Measurements from ENCODE around the gene ITGB1. TPM values are rescaled to one million over a fixed set of nuclear protein-coding genes. Genes with fewer than 3 reads are reported as not detected.

Gene ITGB1
- total and polyA plus RNA-seq, 2 experiments from 2014 or later: 3,297 to 5,235 TPM

DNA sequence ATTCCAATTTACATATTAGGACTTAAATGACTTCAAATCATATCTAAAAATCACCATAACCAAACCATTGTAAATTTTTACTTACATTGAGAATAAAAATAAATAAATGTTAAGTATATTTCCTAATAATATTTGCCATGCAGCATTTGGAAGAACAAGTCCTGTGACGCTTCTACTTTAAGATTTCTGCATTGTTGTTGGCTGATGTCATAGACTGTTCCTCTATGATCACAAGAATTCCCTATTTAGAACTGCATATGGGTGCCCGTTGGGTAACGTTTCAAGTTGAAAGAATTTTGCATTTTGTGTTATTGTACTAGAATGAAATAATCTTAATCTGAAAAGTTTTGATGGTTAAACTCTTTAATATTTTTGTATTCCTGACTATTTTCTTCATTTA is 5.1 kb upstream of the ITGB1 start:
- 2% methylated on average over 3 of the region's 3 CpGs for WGBS, 2 experiments (ENCODE audit: low coverage in 1 of 2, low lambda C conversion rate in 2 of 2, missing lambda C conversion rate in 2 of 2)

DNA sequence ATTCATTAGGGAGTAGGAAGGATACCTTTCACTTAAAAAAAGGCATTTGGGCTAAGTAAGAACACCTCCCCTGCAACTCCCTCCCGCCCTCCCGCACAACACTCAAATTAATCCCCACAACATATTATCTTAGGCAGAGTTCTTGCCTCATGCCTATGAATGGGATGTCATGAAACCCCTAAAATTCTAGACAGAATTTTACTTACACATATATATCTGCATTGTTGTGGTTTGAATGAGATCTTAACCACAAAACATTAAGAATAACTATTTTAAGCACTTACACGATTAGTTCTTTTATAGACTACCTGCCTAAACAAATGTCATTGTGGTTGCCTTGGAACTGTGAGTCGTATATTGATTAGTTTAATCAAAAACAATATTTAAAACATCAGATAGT is 4.5 kb upstream of the ITGB1 start:
- Histone ChIP-seq H3K9me3 (ENCODE audit: low read depth) (no peaks in the 10 kb centered on the region), H2AFZ (no peak overlapping the region), H3K4me3 (peak overlapping the region; percentile 53), H3F3A (ENCODE audit: insufficient read depth) (peaks cover 50% of the 10 kb centered on the region), H3K79me2 (ENCODE audit: insufficient read depth) (peaks cover 36% of the 10 kb centered on the region), H3K27ac (peak overlapping the region; percentile 96), H3K4me2 (ENCODE audit: unreplicated experiment) (peak overlapping the region; percentile 80), H3K36me3 (ENCODE audit: low read depth) (no peaks in the 10 kb centered on the region), H3K9ac (peak overlapping the region; percentile 48), H3K27me3 (replicated peaks; ENCODE audit: insufficient read depth) (no peaks in the 10 kb centered on the region), H3K4me1 (ENCODE audit: insufficient read depth) (peaks cover 47% of the 10 kb centered on the region), H3K9me2 (ENCODE audit: insufficient read depth) (no peaks in the 10 kb centered on the region), H4K20me1 (ENCODE audit: insufficient read depth) (no peaks in the 10 kb centered on the region)
- DNase-seq: no peak
- in situ Hi-C loops (cut with MboI): no loop called here
- 47 to 60% methylated on average over 4 of the region's 4 CpGs for WGBS, 2 experiments (ENCODE audit: low coverage in 1 of 2, low lambda C conversion rate in 2 of 2, missing lambda C conversion rate in 2 of 2)
- TF ChIP-seq EZH2phosphoT487 (IDR thresholded peaks at IDR 0.05; ENCODE audit: insufficient read depth, low read depth) (no peak), EZH2 (IDR thresholded peaks at IDR 0.05; ENCODE audit: insufficient read depth, poor library complexity, severe bottlenecking) (no peak)

More for the DNA sequence above, 5.1 kb upstream of the ITGB1 start:
- peak overlapping the region; percentile 96 for H3K27ac ChIP-seq
- H3K9me3 ChIP-seq (ENCODE audit: low read depth): no peaks in the 10 kb centered on the region
- peak overlapping the region; percentile 53 for H3K4me3 ChIP-seq
- no peaks in the 10 kb centered on the region for H3K36me3 ChIP-seq (ENCODE audit: low read depth)
- peak overlapping the region; percentile 48 for H3K9ac ChIP-seq
- peaks cover 50% of the 10 kb centered on the region for H3F3A ChIP-seq (ENCODE audit: insufficient read depth)
- no peaks in the 10 kb centered on the region for H3K9me2 ChIP-seq (ENCODE audit: insufficient read depth)
- H3K27me3 ChIP-seq (replicated peaks; ENCODE audit: insufficient read depth): no peaks in the 10 kb centered on the region
- in situ Hi-C loops (cut with MboI): no loop called here
- TF ChIP-seq EZH2phosphoT487 (IDR thresholded peaks at IDR 0.05; ENCODE audit: insufficient read depth, low read depth) (no peak), EZH2 (IDR thresholded peaks at IDR 0.05; ENCODE audit: insufficient read depth, poor library complexity, severe bottlenecking) (no peak)
- H3K4me1 ChIP-seq (ENCODE audit: insufficient read depth): peaks cover 47% of the 10 kb centered on the region
- peak overlapping the region; percentile 18; the same call in 1 of the 2 replicates for H2AFZ ChIP-seq
- H3K4me2 ChIP-seq (ENCODE audit: unreplicated experiment): peak overlapping the region; percentile 80
- peak; percentile 84 for DNase-seq
- peaks cover 34% of the 10 kb centered on the region for H3K79me2 ChIP-seq (ENCODE audit: insufficient read depth)
- no peaks in the 10 kb centered on the region for H4K20me1 ChIP-seq (ENCODE audit: insufficient read depth)

DNA sequence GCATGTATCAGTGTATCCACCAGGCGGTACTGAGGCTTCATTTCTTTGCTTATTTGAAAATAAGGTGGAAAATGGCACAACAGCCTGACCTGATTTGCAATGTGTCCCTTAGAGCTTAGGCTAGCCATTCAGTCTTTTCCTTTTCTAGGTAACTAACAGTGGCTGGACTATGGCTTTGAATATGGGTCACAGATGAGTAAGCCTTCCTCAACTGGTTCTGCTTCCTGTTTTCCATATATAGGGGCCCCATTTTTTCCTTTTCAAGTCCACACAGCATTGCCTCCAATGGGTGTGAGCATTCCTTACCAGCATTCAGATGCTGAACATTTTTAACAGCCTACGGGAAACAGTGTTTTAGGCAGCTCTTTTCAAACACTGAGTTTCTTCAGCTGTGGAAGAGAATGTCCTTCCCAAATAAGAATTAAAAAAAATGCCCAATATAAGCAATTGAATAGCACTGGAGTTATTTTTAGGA is 3.9 kb upstream of the ITGB1 start:
- in situ Hi-C loops (cut with MboI): no loop called here
- peak overlapping the region; percentile 80 for H3K4me2 ChIP-seq (ENCODE audit: unreplicated experiment)
- no peaks in the 10 kb centered on the region for H4K20me1 ChIP-seq (ENCODE audit: insufficient read depth)
- no peaks in the 10 kb centered on the region for H3K9me2 ChIP-seq (ENCODE audit: insufficient read depth)
- H2AFZ ChIP-seq: 0 out of 2 replicates have a peak overlapping the region, but pooled peaks have one; percentile 38
- H3K27ac ChIP-seq: peak overlapping the region; percentile 96
- no peaks in the 10 kb centered on the region for H3K27me3 ChIP-seq (replicated peaks; ENCODE audit: insufficient read depth)
- H3K4me3 ChIP-seq: peak overlapping the region; percentile 53
- H3K36me3 ChIP-seq (ENCODE audit: low read depth): peaks cover 2% of the 10 kb centered on the region; the same call in 1 of the 2 replicates
- no peaks in the 10 kb centered on the region for H3K9me3 ChIP-seq (ENCODE audit: low read depth)
- H3K79me2 ChIP-seq (ENCODE audit: insufficient read depth): peaks cover 42% of the 10 kb centered on the region
- H3K9ac ChIP-seq: peak overlapping the region; percentile 48
- 7 to 17% methylated on average over 2 of the region's 2 CpGs for WGBS, 2 experiments (ENCODE audit: low coverage in 1 of 2, low lambda C conversion rate in 2 of 2, missing lambda C conversion rate in 2 of 2)
- DNase-seq: peak; percentile 91
- H3K4me1 ChIP-seq (ENCODE audit: insufficient read depth): peaks cover 47% of the 10 kb centered on the region
- peaks cover 53% of the 10 kb centered on the region for H3F3A ChIP-seq (ENCODE audit: insufficient read depth)
- TF ChIP-seq EZH2 (IDR thresholded peaks at IDR 0.05; ENCODE audit: insufficient read depth, poor library complexity, severe bottlenecking) (no peak), EZH2phosphoT487 (IDR thresholded peaks at IDR 0.05; ENCODE audit: insufficient read depth, low read depth) (no peak)

DNA sequence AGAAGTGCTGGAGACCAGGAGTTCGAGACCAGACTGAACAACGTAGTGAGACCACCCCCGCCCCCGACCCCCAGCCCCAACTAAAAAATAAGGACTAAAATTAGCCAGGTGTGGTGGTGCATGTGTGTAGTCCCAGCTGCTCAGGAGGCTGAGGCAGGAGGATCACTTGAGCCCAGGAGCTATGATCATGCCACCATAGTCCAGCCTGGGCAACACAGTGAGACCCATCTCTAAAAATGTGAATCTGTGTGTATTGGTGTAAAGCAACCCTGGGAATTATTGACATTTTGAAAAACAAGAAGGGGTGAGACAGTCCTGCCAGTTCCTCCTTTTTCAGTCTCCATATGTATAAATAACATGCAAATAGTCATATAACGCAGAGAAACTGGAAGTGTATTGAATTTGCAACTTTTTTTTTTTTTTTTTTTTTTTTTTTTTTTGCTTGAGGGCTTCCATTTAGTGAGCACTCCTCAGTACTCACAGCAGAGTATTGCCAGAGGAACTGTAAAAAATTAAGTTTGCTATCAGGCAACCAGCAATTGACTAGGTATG is 3.4 kb upstream of the ITGB1 start:
- no peak for DNase-seq
- Histone ChIP-seq H3K4me2 (ENCODE audit: unreplicated experiment) (peak overlapping the region; percentile 80), H3K4me1 (ENCODE audit: insufficient read depth) (peaks cover 47% of the 10 kb centered on the region), H3K4me3 (peak overlapping the region; percentile 53), H4K20me1 (ENCODE audit: insufficient read depth) (no peaks in the 10 kb centered on the region), H3K79me2 (ENCODE audit: insufficient read depth) (peaks cover 47% of the 10 kb centered on the region), H2AFZ (no peak overlapping the region), H3K36me3 (ENCODE audit: low read depth) (peaks cover 6% of the 10 kb centered on the region; the same call in 1 of the 2 replicates), H3K9ac (peak overlapping the region; percentile 48), H3K9me3 (ENCODE audit: low read depth) (no peaks in the 10 kb centered on the region), H3K9me2 (ENCODE audit: insufficient read depth) (no peaks in the 10 kb centered on the region), H3F3A (ENCODE audit: insufficient read depth) (peaks cover 58% of the 10 kb centered on the region), H3K27me3 (replicated peaks; ENCODE audit: insufficient read depth) (no peaks in the 10 kb centered on the region), H3K27ac (peak overlapping the region; percentile 96)
- in situ Hi-C loops (cut with MboI): no loop called here
- WGBS, 2 experiments (ENCODE audit: low coverage in 1 of 2, low lambda C conversion rate in 2 of 2, missing lambda C conversion rate in 2 of 2): 97% methylated on average over 5 of the region's 5 CpGs
- TF ChIP-seq EZH2phosphoT487 (IDR thresholded peaks at IDR 0.05; ENCODE audit: insufficient read depth, low read depth) (no peak), EZH2 (IDR thresholded peaks at IDR 0.05; ENCODE audit: insufficient read depth, poor library complexity, severe bottlenecking) (no peak)
